Measurements from ENCODE around the gene TADA2B.

- no peak for TF ChIP-seq CTCF (IDR thresholded peaks at IDR 0.05 in 4 of 5, conservative IDR thresholded peaks at IDR 0.05 in 1 of 5)
- no peak for TF ChIP-seq POLR2A (IDR thresholded peaks at IDR 0.05)
Observed at GRCh38 chr4:7015383-7016035, 27.7 kb upstream of the TADA2B start.

Data from gastrocnemius medialis (tissue), 4 donors.